Neutrophil (primary cell): ENCODE results near the gene CACNA2D3.

Experiments
- H3K27ac ChIP-seq: fragments of 200-600 bp; sonication (generic); 2 replicates; pipeline ENCODE4 v1.5.1; 2016; ENCODE audit warnings: mild to moderate bottlenecking, moderate library complexity
- H3K27me3 ChIP-seq: fragments of 200-600 bp; sonication (generic); 2 replicates; pipeline ENCODE4 v1.6.0; 2016; ENCODE audit warnings: mild to moderate bottlenecking
- H3K36me3 ChIP-seq: fragments of 200-600 bp; sonication (generic); 2 replicates; pipeline ENCODE4 v1.5.1; 2017
- H3K4me1 ChIP-seq, 2 experiments: fragments of 200-600 bp in 1 of 2; sonication (generic) in 1 of 2; 1 replicate in 1 of 2; 2 replicates in 1 of 2; pipeline versions ENCODE4 v1.5.1 to v1.6.1; 2013 to 2016; ENCODE audit warnings: low read depth in 1 of 2, low read length in 1 of 2, mild to moderate bottlenecking in 1 of 2, moderate library complexity in 1 of 2; ENCODE audit not compliant: control insufficient read depth in 1 of 2, insufficient read depth in 1 of 2
- H3K4me3 ChIP-seq, 2 experiments: fragments of 200-600 bp in 1 of 2; sonication (generic) in 1 of 2; 1 replicate in 1 of 2; 2 replicates in 1 of 2; pipeline ENCODE4 v1.5.1; 2013 to 2016; ENCODE audit warnings: low read depth in 1 of 2, low read length in 1 of 2, mild to moderate bottlenecking in 1 of 2, moderate library complexity in 1 of 2
- H3K9me3 ChIP-seq: fragments of 200-600 bp; sonication (generic); 2 replicates; pipeline ENCODE4 v1.5.1; 2016
- CTCF ChIP-seq: fragments of 200-600 bp; sonication (generic); IDR thresholded peaks from 2 replicates; pipeline ENCODE4 v1.5.1; 2016; ENCODE audit warnings: antibody characterized with exemption

The CACNA2D3 gene

GRCh38 chr3:54164192-54164975, 42.0 kb downstream of the CACNA2D3 start:
- TF ChIP-seq CTCF = no peak
- peaks cover 5% of the 10 kb centered on the region for H3K27me3 ChIP-seq
- no peaks in the 10 kb centered on the region for H3K4me1 ChIP-seq
- no peaks in the 10 kb centered on the region for H3K9me3 ChIP-seq
- H3K27ac ChIP-seq = no peak overlapping the region
- H3K36me3 ChIP-seq = no peaks in the 10 kb centered on the region
- no peak overlapping the region for H3K4me3 ChIP-seq

- Histone ChIP-seq H3K4me3 (no peak overlapping the region), H3K27ac (no peak overlapping the region), H3K4me1 (no peaks in the 10 kb centered on the region), H3K27me3 (peaks cover 4% of the 10 kb centered on the region), H3K9me3 (no peaks in the 10 kb centered on the region), H3K36me3 (no peaks in the 10 kb centered on the region)
- no peak for TF ChIP-seq CTCF
These were observed 43.5 kb downstream of the CACNA2D3 start for GRCh38 chr3:54165865-54166264.

DNA sequence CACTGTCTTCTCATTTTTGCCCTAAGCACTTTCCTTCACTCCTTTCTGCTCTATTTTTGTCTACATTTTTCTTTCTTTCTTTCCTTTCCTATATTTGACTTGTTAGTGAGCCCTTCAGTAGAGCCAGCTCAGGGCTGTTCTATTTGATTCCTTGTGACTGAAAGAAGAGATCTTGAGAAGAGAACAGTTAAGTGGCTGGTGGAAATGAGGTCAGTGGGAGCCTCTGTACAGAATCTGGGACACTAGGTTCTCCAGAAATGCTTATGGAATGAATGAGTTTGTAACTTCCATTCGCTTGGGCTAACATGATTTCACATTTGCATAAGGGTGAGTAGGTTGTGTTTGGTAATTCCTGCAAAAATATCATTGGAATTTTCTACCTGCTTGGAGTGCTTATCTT, 45.6 kb downstream of the CACNA2D3 start:
- no peaks in the 10 kb centered on the region for H3K4me1 ChIP-seq
- H3K27me3 ChIP-seq = no peaks in the 10 kb centered on the region
- TF ChIP-seq CTCF = no peak
- no peak overlapping the region for H3K27ac ChIP-seq
- H3K4me3 ChIP-seq = no peak overlapping the region
- no peaks in the 10 kb centered on the region for H3K9me3 ChIP-seq
- H3K36me3 ChIP-seq = no peaks in the 10 kb centered on the region

DNA sequence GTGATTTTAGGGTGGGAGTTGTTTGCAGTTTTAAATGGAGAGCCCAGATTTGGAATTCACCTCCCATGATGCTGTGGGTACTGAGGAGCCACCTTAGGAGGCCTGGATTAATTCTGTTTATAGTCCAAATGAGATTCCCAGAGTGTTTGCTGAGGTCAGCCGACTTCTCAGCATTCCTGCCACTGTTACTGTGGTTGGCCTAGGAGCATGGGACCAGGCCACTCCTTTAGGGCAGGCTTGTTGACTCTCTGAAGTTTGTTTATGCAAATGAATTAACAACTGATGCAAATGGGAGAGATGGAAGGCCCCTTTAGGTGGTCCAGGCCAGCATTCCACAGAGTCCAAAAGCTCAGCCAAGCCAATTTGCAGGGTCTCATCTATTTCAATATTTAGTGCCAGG, 46.1 kb downstream of the CACNA2D3 start:
- Histone ChIP-seq H3K27me3 (no peaks in the 10 kb centered on the region), H3K4me1 (no peaks in the 10 kb centered on the region), H3K27ac (no peak overlapping the region), H3K4me3 (no peak overlapping the region), H3K36me3 (no peaks in the 10 kb centered on the region), H3K9me3 (no peaks in the 10 kb centered on the region)
- TF ChIP-seq CTCF = no peak

DNA sequence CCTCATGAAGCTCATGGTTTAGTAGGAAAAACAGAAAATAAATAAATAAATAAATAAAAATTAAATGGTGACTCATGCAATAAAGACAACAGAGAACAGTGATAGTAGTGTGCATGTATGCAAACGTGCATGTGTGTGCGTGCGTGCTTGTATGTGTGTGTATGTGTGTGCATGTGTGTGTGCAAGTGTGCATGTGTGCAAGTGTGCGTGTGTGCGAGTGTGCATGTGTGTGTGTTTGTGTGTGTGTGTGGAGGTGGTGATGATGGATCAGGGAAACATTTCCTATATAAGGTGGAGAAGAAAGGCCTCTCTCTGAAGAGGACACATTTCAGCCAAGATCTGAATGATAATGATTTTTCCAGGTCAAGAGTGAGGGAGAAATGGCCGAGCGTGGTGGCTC, 47.2 kb downstream of the CACNA2D3 start:
- TF ChIP-seq CTCF = no peak
- H3K27ac ChIP-seq = no peak overlapping the region
- no peak overlapping the region for H3K4me3 ChIP-seq
- H3K36me3 ChIP-seq = no peaks in the 10 kb centered on the region
- no peaks in the 10 kb centered on the region for H3K4me1 ChIP-seq
- no peaks in the 10 kb centered on the region for H3K9me3 ChIP-seq
- H3K27me3 ChIP-seq = no peaks in the 10 kb centered on the region
